GM10266 (cell line): ENCODE results near the gene DDR1.
"Not testable (repeated sequence)": the region's sequence is repeated elsewhere in the genome, so short reads cannot be mapped to it uniquely, and the experiment has no call there.

Source experiments
- DNase-seq: peaks from one replicate; pipeline ENCODE4 v3.0.0; 2012; ENCODE audit errors: extremely low spot score
- TF ChIP-seq, protein P1 (sequence below): IDR thresholded peaks from 2 replicates; pipeline ENCODE4 v1.5.1; 2012; ENCODE audit warnings: mild to moderate bottlenecking, low read depth; ENCODE audit not compliant: control insufficient read depth, insufficient read depth; ENCODE audit errors: missing control alignments

DDR1 gene

DNA sequence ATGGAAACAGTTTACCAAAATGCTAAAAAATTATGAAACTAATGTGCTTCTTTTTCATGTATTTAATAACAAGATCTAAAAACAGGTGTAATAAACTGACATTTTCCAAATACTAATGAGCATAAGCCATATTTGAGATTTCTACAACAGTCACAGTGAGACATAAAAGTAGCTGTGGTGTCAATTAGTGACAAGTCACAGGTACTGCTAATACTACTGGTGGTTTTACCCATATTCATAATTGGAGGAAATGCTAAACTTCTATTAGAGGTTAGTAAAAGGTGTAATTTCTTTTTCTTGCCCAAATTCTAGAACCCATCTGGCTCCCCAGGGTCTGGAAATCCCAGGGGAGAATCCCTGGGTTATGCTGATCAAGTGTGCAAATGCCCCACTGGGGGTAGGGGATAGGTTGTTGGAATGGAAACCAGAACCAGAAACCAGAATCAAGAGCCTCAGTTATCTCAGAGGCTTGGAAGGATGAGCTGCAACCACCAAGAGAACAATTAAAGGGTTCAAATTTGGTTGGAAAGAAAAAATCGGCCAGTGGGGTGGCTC lies 16.6 kb downstream of the DDR1 start:
- DNase-seq, result no peak
- TF ChIP-seq, protein P1, sequence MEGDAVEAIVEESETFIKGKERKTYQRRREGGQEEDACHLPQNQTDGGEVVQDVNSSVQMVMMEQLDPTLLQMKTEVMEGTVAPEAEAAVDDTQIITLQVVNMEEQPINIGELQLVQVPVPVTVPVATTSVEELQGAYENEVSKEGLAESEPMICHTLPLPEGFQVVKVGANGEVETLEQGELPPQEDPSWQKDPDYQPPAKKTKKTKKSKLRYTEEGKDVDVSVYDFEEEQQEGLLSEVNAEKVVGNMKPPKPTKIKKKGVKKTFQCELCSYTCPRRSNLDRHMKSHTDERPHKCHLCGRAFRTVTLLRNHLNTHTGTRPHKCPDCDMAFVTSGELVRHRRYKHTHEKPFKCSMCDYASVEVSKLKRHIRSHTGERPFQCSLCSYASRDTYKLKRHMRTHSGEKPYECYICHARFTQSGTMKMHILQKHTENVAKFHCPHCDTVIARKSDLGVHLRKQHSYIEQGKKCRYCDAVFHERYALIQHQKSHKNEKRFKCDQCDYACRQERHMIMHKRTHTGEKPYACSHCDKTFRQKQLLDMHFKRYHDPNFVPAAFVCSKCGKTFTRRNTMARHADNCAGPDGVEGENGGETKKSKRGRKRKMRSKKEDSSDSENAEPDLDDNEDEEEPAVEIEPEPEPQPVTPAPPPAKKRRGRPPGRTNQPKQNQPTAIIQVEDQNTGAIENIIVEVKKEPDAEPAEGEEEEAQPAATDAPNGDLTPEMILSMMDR, result no peak

DNA sequence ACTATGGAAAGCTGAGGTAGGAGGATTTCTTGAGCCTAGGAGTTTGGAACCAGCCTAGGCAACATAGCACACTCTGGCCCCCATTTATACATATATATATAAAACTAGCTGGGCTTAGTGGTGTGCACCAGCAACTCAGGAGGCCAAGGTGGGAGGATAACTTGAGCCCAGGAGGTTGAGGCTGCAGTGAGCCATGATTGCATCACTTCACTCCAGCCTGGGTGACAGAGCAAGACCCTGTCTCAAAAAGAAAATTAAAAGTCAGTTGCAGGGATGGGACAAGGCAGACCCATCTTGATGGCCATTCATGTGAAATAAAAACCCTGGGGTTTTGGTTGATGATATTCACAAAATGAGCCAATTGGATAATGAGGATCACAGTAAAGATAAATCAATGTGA lies 17.1 kb downstream of the DDR1 start:
- TF ChIP-seq, protein P1, result no peak
- no peak for DNase-seq

DNA sequence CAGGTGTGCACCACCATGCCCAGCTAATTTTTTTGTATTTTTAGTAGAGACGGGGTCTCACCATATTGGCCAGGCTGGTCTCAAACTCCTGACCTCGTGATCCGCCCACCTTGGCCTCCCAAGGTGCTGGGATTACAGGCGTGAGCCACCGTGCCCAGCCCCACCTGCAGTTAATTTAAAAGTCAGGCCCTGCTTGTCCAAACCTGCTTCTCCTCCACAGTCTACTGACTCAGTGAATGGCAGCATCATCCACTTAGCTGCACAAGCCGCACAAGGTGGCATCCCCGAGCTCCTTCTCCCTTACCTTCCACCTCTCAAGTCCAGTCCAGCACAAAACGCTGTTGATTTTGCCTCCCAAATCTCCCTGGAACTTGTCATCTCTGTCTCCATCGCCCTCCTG lies 17.9 kb downstream of the DDR1 start:
- not testable (repeated sequence) for DNase-seq

DNA sequence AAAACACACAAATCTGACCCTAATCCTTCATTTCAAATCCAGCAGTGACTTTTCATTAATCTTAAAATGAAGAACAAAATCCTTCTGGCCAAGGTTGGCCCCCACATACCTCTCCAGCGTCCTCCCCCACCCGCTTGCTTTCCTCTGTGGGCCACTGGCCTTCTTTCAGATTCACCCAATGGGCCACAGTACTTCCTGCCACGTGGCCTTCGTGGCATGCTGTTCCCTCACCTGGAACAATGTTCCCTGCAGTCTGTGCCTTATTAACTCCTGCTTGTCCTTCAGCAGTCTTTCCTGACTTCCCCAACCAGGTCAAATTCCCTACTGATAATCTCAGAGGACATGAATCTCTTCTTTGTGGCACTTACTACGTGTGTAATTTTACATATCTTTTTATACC lies 18.4 kb downstream of the DDR1 start:
- DNase-seq, result no peak
- TF ChIP-seq, protein P1, result no peak

DNA sequence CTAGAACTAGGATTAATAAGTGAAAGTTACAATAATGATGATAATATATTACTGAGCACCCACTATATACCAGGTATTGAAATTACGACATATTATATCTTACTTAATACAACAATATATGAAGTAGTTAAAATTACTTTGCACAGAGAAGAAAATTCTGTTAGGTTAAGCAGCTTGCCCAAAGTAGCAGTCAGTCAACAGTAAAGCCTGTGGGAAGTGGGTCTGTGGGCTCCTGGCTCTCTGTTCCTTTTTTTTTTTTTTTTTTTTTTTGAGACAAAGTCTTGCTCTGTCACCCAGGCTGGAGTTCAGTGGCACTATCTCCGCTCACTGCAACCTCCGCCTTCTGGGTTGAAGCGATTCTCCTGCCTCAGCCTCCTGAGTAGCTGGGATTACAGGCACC lies 18.9 kb downstream of the DDR1 start:
- TF ChIP-seq, protein P1, result no peak

DNA sequence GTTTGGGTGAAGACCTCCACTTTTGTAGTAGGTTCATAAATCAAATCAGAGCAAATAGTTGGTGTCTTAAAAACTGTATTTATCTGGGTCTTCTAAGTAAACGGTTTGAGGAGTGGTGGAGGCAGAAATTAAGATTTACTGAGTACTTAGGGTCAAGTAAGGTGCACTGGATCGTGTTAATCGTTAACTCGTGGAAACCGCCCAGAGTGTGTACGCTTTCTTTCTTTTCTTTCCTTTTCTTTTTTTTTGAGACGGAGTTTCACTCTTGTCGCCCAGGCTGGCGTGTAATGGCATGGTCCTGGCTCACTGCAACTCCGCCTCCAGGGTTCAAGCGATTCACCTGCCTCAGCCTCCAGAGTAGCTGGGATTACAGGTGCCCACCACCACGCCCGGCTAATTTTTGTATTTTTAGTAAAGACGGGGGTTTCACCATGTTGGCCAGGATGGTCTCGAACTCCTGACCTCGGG lies 23.0 kb downstream of the DDR1 start:
- DNase-seq, result not testable (repeated sequence)

More for the DNA sequence above, 18.9 kb downstream of the DDR1 start:
- no peak for DNase-seq

DNA sequence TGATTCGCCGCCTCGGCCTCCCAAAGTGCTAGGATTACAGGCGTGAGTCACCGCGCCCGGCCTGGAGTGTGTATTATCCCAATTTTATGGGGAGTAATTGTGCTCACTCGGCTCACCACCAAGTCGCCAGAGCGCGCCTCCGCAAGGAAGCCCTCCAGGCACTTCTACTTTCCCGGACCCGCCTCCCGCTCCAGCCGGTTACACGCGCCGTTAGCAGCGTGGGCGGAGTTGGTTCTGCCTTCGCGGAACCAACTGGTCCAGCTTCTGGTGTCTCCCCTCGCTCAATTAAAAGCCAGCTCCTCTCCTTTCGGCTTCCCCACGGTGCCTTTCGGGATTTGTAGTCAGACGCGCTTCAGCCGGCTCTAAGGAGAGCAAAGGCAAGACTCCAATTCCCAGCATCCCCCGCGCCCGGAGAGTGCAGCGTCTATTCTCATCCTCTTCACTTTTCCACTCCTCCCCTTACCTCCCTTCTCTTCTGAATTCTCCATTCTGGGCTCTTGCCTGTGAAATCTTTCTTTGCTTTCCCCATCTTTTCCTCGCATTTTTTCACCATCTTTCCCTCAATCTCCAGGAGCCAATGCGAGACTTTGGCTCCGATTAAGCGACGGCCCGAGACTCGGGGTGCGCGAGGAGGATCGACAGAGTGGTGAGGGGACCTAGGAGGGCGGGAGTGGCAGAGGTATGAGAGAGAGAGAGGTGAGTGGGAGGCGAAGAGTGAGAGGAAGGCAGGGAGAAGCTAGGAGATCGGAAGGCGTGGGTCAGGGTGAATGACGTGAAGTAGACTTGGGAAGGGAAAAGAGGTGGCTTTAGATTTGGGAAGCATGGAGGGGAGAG lies 23.7 kb downstream of the DDR1 start, which contains the start of gene GTF2H4:
Gene GTF2H4 (plus strand): TSS at position 450 of the 834 bp plus-strand sequence.
- peak; percentile 94 for DNase-seq
- TF ChIP-seq, protein P1, result no peak

DNA sequence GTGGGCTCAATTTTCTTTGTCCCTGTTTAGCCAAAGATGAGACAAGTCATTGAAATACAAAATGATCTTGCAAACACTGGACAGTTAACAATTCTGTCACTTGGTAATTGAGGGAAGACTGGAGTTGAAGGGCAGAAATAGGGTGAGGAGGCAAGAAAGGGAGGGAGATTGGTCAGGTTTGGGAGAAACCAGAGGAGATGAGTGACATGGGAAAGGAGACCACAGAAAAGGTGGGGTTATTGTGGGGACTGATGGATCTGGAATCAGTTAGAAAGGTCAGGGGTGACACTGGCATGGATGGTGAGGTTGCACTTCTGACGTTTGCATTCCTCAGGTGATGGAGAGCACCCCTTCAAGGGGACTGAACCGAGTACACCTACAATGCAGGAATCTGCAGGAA lies 24.4 kb downstream of the DDR1 start:
- TF ChIP-seq, protein P1, result no peak
- no peak for DNase-seq

DNA sequence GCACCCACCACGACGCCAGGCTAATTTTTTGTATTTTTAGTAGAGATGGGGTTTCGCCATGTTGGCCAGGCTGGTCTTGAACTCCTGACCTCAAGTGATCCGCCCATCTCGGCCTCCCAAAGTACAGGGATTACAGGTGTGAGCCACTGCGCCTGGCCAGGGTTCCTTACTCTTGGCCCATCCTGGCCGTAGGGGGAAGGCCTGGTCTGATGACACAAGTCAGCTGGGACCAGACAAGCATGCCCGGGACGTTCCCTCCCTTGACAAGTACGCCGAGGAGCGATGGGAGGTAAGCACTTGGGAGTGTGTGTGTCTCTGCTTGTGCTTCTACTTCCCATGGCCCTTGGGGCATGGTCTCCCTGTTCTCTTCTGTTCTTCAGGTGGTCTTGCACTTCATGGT lies 26.2 kb downstream of the DDR1 start:
- not testable (repeated sequence) for DNase-seq
